K562 treated with DMSO at 1 percent for 4 hours (cell line): ENCODE data around the gene TALDO1. TPM values are rescaled to one million over a fixed set of nuclear protein-coding genes. Genes with fewer than 3 reads are reported as not detected.

ENCODE experiments used
- total RNA-seq: library from RNA; unstranded; fragments of 300-600 nt; gene quantifications from 2 replicates; pipeline ENCODE4 v1.2.3, GENCODE V29; 2022; ENCODE audit not compliant: insufficient read depth

The TALDO1 gene
- 697 and 710 TPM in 2 replicates for total RNA-seq

GRCh38 chr11:747158-748006, at the start of gene TALDO1:
TALDO1 (plus strand) TSS chr11:747464; CDS start chr11:747482, 18 bp downstream.

GRCh38 chr11:705646-706438, 41.4 kb upstream of the TALDO1 start, which contains the start of gene EPS8L2:
EPS8L2 (plus strand) TSS chr11:706231; CDS start chr11:709408, 3,177 bp downstream.

DNA sequence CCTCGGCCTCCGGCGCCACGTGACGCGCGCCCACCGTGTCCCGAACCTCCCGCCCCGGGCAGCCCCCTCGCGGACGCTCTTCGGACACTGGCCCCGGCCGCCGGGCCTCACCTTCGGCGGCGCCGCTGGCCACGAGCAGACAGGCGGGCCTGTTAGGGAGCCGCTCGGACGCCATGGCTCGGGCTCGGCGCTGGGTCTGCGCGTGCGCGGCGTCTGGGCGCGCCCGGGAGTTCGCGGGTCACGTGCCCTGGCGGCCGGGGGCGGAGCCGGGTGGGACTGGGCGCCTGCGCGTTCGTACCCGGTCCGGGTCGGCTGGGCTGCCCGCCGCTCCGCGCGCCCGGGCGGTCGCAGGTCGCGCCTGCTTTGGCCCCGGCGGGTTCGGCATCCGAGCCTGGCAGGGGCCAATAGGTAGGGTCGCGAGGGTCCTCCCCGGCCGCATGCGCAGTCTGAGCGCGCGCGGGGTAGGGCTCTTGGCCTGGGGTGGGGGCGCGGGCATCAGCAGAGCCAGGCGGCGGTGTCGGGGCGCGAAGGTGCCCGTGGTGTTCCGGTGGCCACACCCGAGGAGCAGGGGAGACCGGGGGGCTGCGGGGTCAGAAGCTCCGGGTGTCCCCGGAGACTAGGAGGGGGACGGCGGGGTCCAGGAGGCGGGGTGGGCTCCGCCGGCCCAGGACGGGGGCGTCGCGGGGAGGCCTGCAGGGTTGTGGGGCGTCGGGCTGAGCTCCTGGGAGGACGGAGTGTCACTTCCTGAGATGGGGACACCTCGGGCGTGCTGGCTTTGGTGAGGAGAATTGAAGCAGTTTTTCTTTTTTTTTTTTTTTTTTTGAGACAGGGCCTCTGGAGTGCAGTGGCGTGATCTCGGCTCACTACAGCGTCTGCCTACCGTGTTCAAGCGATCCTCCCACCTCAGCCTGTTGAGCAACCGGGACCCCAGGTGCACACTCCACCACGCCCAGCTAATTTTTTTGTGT, 30.3 kb downstream of the TALDO1 start, which contains the start of gene GATD1:
Gene GATD1, minus strand, starts transcription at position 200 of the 968 bp plus-strand sequence. Its CDS starts 25 bp downstream, at position 175.

GRCh38 chr11:789943-790342, 42.7 kb downstream of the TALDO1 start, which contains the start of gene CEND1:
CEND1 (minus strand) TSS chr11:790090; CDS start chr11:788576, 1,514 bp downstream.

GRCh38 chr11:798093-798713, 50.9 kb downstream of the TALDO1 start, which contains the start of gene SLC25A22:
SLC25A22 (minus strand) TSS chr11:798281; CDS start chr11:795006, 3,275 bp downstream.

DNA sequence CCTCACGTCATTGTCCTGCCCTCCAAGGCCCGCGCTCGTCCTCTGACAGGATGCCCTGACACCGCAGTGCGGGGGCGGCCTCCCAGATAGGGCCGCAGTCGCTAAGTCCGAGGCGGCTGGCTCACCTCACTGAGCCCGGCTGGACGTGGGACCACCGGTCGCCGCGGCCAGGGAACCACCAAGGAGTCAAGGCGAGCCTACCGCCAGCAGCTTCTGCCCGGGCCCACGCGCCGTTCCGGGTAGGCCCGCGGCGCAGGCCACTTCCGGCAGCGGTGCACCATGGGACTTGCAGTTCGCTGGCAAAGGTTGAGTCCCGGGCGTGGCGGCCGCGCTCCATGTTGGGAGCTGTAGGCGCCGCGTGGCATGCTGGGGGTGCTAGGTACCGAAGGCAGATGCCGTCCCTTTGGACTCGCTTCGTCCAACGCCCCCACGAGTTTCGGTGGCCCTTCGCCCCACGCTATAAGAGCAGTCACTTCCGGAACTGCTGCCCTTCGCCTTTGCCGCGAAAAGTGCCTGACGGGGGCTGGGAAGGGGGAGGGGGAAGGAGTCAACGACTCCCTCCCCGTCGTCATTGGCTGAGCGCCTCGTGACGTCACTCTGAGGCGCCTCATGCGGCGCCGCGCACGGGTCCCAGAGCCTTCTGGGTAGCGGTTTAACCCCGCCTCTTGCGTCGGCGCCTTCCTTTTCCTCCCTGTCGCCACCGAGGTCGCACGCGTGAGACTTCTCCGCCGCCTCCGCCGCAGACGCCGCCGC, 62.2 kb downstream of the TALDO1 start, which contains the start of gene RPLP2:
Gene RPLP2, plus strand, starts transcription at position 681 of the 753 bp plus-strand sequence. CDS start 268 bp downstream, outside the sequence.

Other genes with a start within 250 kb of the TALDO1 start
- gene RNH1, start 240.2 kb upstream of the TALDO1 start, total RNA-seq = 227 and 244 TPM in 2 replicates
- 34.8 and 44.7 TPM in 2 replicates for gene HRAS, start 211.9 kb upstream of the TALDO1 start, total RNA-seq
- gene LRRC56, start 209.9 kb upstream of the TALDO1 start, total RNA-seq = 2.4 and 3.2 TPM in 2 replicates
- gene LMNTD2, start 186.7 kb upstream of the TALDO1 start, total RNA-seq = 4.5 and 5.5 TPM in 2 replicates
- gene RASSF7, start 186.5 kb upstream of the TALDO1 start, total RNA-seq = 41.0 and 43.1 TPM in 2 replicates
- gene PHRF1, start 171.0 kb upstream of the TALDO1 start, total RNA-seq = 11.7 and 15.2 TPM in 2 replicates
- gene IRF7, start 131.5 kb upstream of the TALDO1 start, total RNA-seq = 31.7 and 39.7 TPM in 2 replicates
- not detected in 2 replicates for gene CDHR5, start 122.5 kb upstream of the TALDO1 start, total RNA-seq
- not detected in 2 replicates for gene SCT, start 120.3 kb upstream of the TALDO1 start, total RNA-seq
- 1.4 TPM in 1 of 2 replicates, not detected in the other for gene DRD4, start 110.2 kb upstream of the TALDO1 start, total RNA-seq
- gene DEAF1, start 52.2 kb upstream of the TALDO1 start, total RNA-seq = 59.9 TPM in 2 replicates
- 22.2 and 31.1 TPM in 2 replicates for gene TMEM80, start 51.6 kb upstream of the TALDO1 start, total RNA-seq
- 6.0 and 9.8 TPM in 2 replicates for gene EPS8L2, start 41.2 kb upstream of the TALDO1 start, total RNA-seq
- 42.0 and 45.9 TPM in 2 replicates for gene GATD1, start 30.0 kb downstream of the TALDO1 start, total RNA-seq
- 0.40 TPM in 1 of 2 replicates, not detected in the other for gene CEND1, start 42.6 kb downstream of the TALDO1 start, total RNA-seq
- gene SLC25A22, start 50.8 kb downstream of the TALDO1 start, total RNA-seq = 27.7 and 36.2 TPM in 2 replicates
- 19.8 and 23.6 TPM in 2 replicates for gene PIDD1, start 57.8 kb downstream of the TALDO1 start, total RNA-seq
- gene RPLP2, start 62.5 kb downstream of the TALDO1 start, total RNA-seq = 1,747 and 1,782 TPM in 2 replicates
- 126 and 160 TPM in 2 replicates for gene PNPLA2, start 71.5 kb downstream of the TALDO1 start, total RNA-seq
- 34.6 and 39.1 TPM in 2 replicates for gene CRACR2B, start 80.5 kb downstream of the TALDO1 start, total RNA-seq
- 155 and 161 TPM in 2 replicates for gene CD151, start 85.5 kb downstream of the TALDO1 start, total RNA-seq
- gene POLR2L, start 95.1 kb downstream of the TALDO1 start, total RNA-seq = 30.3 and 50.1 TPM in 2 replicates
- 21.7 and 23.7 TPM in 2 replicates for gene TSPAN4, start 95.4 kb downstream of the TALDO1 start, total RNA-seq
- gene CHID1, start 163.3 kb downstream of the TALDO1 start, total RNA-seq = 66.3 and 73.9 TPM in 2 replicates
- gene AP2A2, start 178.4 kb downstream of the TALDO1 start, total RNA-seq = 36.8 TPM in 2 replicates